ENCODE data around the gene MADCAM1.

Gene MADCAM1

GRCh38 chr19:457636-458035 lies 38.6 kb upstream of the MADCAM1 start:
- H3K79me1 ChIP-seq (ENCODE audit: low read length) = no peaks in the 10 kb centered on the region
- H3K4ac ChIP-seq (ENCODE audit: low read depth, low read length) = no peak overlapping the region
- no peak overlapping the region for H3K4me3 ChIP-seq (ENCODE audit: low read length)
- no peak overlapping the region for H3K27ac ChIP-seq (ENCODE audit: low read depth, low read length)
- H3K27me3 ChIP-seq (ENCODE audit: insufficient read depth, low read length, poor library complexity) = peaks cover 3% of the 10 kb centered on the region
- no peak overlapping the region for H3K4me2 ChIP-seq (ENCODE audit: low read length)
- no peak overlapping the region for H4K8ac ChIP-seq (ENCODE audit: low read depth, low read length)
- no peaks in the 10 kb centered on the region for H3K4me1 ChIP-seq (ENCODE audit: control insufficient read depth, low read depth, low read length)
- no peak overlapping the region for H3K9ac ChIP-seq (ENCODE audit: low read length)
- no peak overlapping the region for H3K56ac ChIP-seq (ENCODE audit: low read length)
- no peak for DNase-seq
- H3K18ac ChIP-seq (ENCODE audit: low read length) = no peak overlapping the region
- no peak overlapping the region for H2BK5ac ChIP-seq (ENCODE audit: low read length)
- no peak overlapping the region for H3K23ac ChIP-seq (ENCODE audit: low read length)
- no peaks in the 10 kb centered on the region for H3K36me3 ChIP-seq (ENCODE audit: control insufficient read depth, insufficient read depth, low read length)
- H2BK15ac ChIP-seq (replicated peaks; ENCODE audit: low read depth) = no peak overlapping the region
- H3K79me2 ChIP-seq (ENCODE audit: control insufficient read depth, insufficient read depth, low read length) = no peaks in the 10 kb centered on the region
- no peak overlapping the region for H2AK5ac ChIP-seq (ENCODE audit: low read length)
- no peak overlapping the region for H2BK120ac ChIP-seq (ENCODE audit: low read depth, low read length)
- WGBS (ENCODE audit: extremely low coverage, insufficient coverage, low lambda C conversion rate) = no CpG with 5 or more reads among the region's 30 CpGs
- no peak overlapping the region for H4K5ac ChIP-seq (ENCODE audit: low read length)

- Histone ChIP-seq H3K79me1 (ENCODE audit: low read length) (no peaks in the 10 kb centered on the region), H3K18ac (ENCODE audit: low read length) (no peak overlapping the region), H3K27ac (ENCODE audit: low read depth, low read length) (no peak overlapping the region), H4K5ac (ENCODE audit: low read length) (no peak overlapping the region), H3K23ac (ENCODE audit: low read length) (no peak overlapping the region), H2BK5ac (ENCODE audit: low read length) (no peak overlapping the region), H3K36me3 (ENCODE audit: control insufficient read depth, insufficient read depth, low read length) (no peaks in the 10 kb centered on the region), H3K56ac (ENCODE audit: low read length) (no peak overlapping the region), H4K8ac (ENCODE audit: low read depth, low read length) (no peak overlapping the region), H3K79me2 (ENCODE audit: control insufficient read depth, insufficient read depth, low read length) (no peaks in the 10 kb centered on the region), H2AK5ac (ENCODE audit: low read length) (no peak overlapping the region), H3K4me3 (ENCODE audit: low read length) (no peak overlapping the region), H3K9ac (ENCODE audit: low read length) (no peak overlapping the region), H2BK15ac (replicated peaks; ENCODE audit: low read depth) (no peak overlapping the region), H3K27me3 (ENCODE audit: insufficient read depth, low read length, poor library complexity) (peaks cover 3% of the 10 kb centered on the region), H3K4me2 (ENCODE audit: low read length) (no peak overlapping the region), H2BK120ac (ENCODE audit: low read depth, low read length) (no peak overlapping the region), H3K4ac (ENCODE audit: low read depth, low read length) (no peak overlapping the region), H3K4me1 (ENCODE audit: control insufficient read depth, low read depth, low read length) (no peaks in the 10 kb centered on the region)
- no CpG with 5 or more reads among the region's 89 CpGs for WGBS (ENCODE audit: extremely low coverage, insufficient coverage, low lambda C conversion rate)
- DNase-seq = no peak
Observed at GRCh38 chr19:458091-459042, 37.9 kb upstream of the MADCAM1 start.

- Histone ChIP-seq H3K36me3 (ENCODE audit: control insufficient read depth, insufficient read depth, low read length) (no peaks in the 10 kb centered on the region), H3K79me1 (ENCODE audit: low read length) (no peaks in the 10 kb centered on the region), H3K27ac (ENCODE audit: low read depth, low read length) (no peak overlapping the region), H4K5ac (ENCODE audit: low read length) (no peak overlapping the region), H2BK5ac (ENCODE audit: low read length) (no peak overlapping the region), H2BK120ac (ENCODE audit: low read depth, low read length) (no peak overlapping the region), H3K4me3 (ENCODE audit: low read length) (no peak overlapping the region), H3K9ac (ENCODE audit: low read length) (peak overlapping the region; percentile 55), H3K18ac (ENCODE audit: low read length) (peak overlapping the region; percentile 54), H3K27me3 (ENCODE audit: insufficient read depth, low read length, poor library complexity) (peaks cover 3% of the 10 kb centered on the region), H2AK5ac (ENCODE audit: low read length) (no peak overlapping the region), H4K8ac (ENCODE audit: low read depth, low read length) (no peak overlapping the region), H3K4me1 (ENCODE audit: control insufficient read depth, low read depth, low read length) (no peaks in the 10 kb centered on the region), H2BK15ac (replicated peaks; ENCODE audit: low read depth) (no peak overlapping the region), H3K4me2 (ENCODE audit: low read length) (peak overlapping the region; percentile 57), H3K79me2 (ENCODE audit: control insufficient read depth, insufficient read depth, low read length) (no peaks in the 10 kb centered on the region), H3K23ac (ENCODE audit: low read length) (no peak overlapping the region), H3K56ac (ENCODE audit: low read length) (peak overlapping the region; percentile 78), H3K4ac (ENCODE audit: low read depth, low read length) (no peak overlapping the region)
- DNase-seq = peak; percentile 37
- no CpG with 5 or more reads among the region's 66 CpGs for WGBS (ENCODE audit: extremely low coverage, insufficient coverage, low lambda C conversion rate)
Observed at GRCh38 chr19:459724-460511, 36.4 kb upstream of the MADCAM1 start.

- Histone ChIP-seq H3K4ac (ENCODE audit: low read depth, low read length) (peak within 1 kb of the TSS; percentile 21), H3K9ac (ENCODE audit: low read length) (peak within 1 kb of the TSS; percentile 55), H3K27me3 (ENCODE audit: insufficient read depth, low read length, poor library complexity) (peaks cover 3% of the 10 kb centered on the region), H2BK120ac (ENCODE audit: low read depth, low read length) (no peak within 1 kb of the TSS), H2AK5ac (ENCODE audit: low read length) (no peak within 1 kb of the TSS), H3K23ac (ENCODE audit: low read length) (no peak within 1 kb of the TSS), H2BK15ac (replicated peaks; ENCODE audit: low read depth) (no peak within 1 kb of the TSS), H3K56ac (ENCODE audit: low read length) (peak within 1 kb of the TSS; percentile 78), H3K79me1 (ENCODE audit: low read length) (no peaks in the 10 kb centered on the region), H4K5ac (ENCODE audit: low read length) (no peak within 1 kb of the TSS), H4K8ac (ENCODE audit: low read depth, low read length) (no peak within 1 kb of the TSS), H2BK5ac (ENCODE audit: low read length) (no peak within 1 kb of the TSS), H3K4me1 (ENCODE audit: control insufficient read depth, low read depth, low read length) (no peaks in the 10 kb centered on the region), H3K4me3 (ENCODE audit: low read length) (no peak within 1 kb of the TSS), H3K79me2 (ENCODE audit: control insufficient read depth, insufficient read depth, low read length) (no peaks in the 10 kb centered on the region), H3K27ac (ENCODE audit: low read depth, low read length) (no peak within 1 kb of the TSS), H3K36me3 (ENCODE audit: control insufficient read depth, insufficient read depth, low read length) (no peaks in the 10 kb centered on the region), H3K4me2 (ENCODE audit: low read length) (peak within 1 kb of the TSS; percentile 57), H3K18ac (ENCODE audit: low read length) (peak within 1 kb of the TSS; percentile 54)
- no CpG with 5 or more reads among the region's 85 CpGs for WGBS (ENCODE audit: extremely low coverage, insufficient coverage, low lambda C conversion rate)
- no peak for DNase-seq
Observed at GRCh38 chr19:460877-461720, 35.2 kb upstream of the MADCAM1 start, which contains the start of gene SHC2. Gene SHC2, minus strand, starts transcription at chr19:461033. Its CDS starts 37 bp downstream, at chr19:460996.

- Histone ChIP-seq H4K5ac (ENCODE audit: low read length) (no peak overlapping the region), H3K79me2 (ENCODE audit: control insufficient read depth, insufficient read depth, low read length) (no peaks in the 10 kb centered on the region), H2BK15ac (replicated peaks; ENCODE audit: low read depth) (no peak overlapping the region), H3K79me1 (ENCODE audit: low read length) (no peaks in the 10 kb centered on the region), H2AK5ac (ENCODE audit: low read length) (no peak overlapping the region), H3K23ac (ENCODE audit: low read length) (no peak overlapping the region), H3K4me1 (ENCODE audit: control insufficient read depth, low read depth, low read length) (no peaks in the 10 kb centered on the region), H3K4ac (ENCODE audit: low read depth, low read length) (no peak overlapping the region), H3K27me3 (ENCODE audit: insufficient read depth, low read length, poor library complexity) (peaks cover 3% of the 10 kb centered on the region), H3K18ac (ENCODE audit: low read length) (no peak overlapping the region), H3K9ac (ENCODE audit: low read length) (peak overlapping the region; percentile 34), H3K4me3 (ENCODE audit: low read length) (no peak overlapping the region), H3K27ac (ENCODE audit: low read depth, low read length) (no peak overlapping the region), H3K36me3 (ENCODE audit: control insufficient read depth, insufficient read depth, low read length) (no peaks in the 10 kb centered on the region), H2BK5ac (ENCODE audit: low read length) (no peak overlapping the region), H3K56ac (ENCODE audit: low read length) (peak overlapping the region; percentile 44), H2BK120ac (ENCODE audit: low read depth, low read length) (no peak overlapping the region), H3K4me2 (ENCODE audit: low read length) (peak overlapping the region; percentile 38), H4K8ac (ENCODE audit: low read depth, low read length) (no peak overlapping the region)
- no CpG with 5 or more reads among the region's 60 CpGs for WGBS (ENCODE audit: extremely low coverage, insufficient coverage, low lambda C conversion rate)
- peak; percentile 63 for DNase-seq
Observed at GRCh38 chr19:461721-462551, 34.4 kb upstream of the MADCAM1 start.

Data from mesendoderm (in vitro differentiated cells).